Measurements from ENCODE around the gene LRRIQ4.

GRCh38 chr3:169790219-169790618 lies 22.5 kb upstream of the LRRIQ4 start:
- no peak for TF ChIP-seq CTCF (IDR thresholded peaks at IDR 0.05)
- TF ChIP-seq EP300 (IDR thresholded peaks at IDR 0.05): no peak
- TF ChIP-seq POLR2AphosphoS5 (IDR thresholded peaks at IDR 0.05): no peak
- TF ChIP-seq POLR2A (IDR thresholded peaks at IDR 0.05): no peak
